Endodermal cell (in vitro differentiated cells): Measurements from ENCODE around the gene ZNF486. TPM values are rescaled to one million over a fixed set of nuclear protein-coding genes. Genes with fewer than 3 reads are reported as not detected.

Source experiments
- DNase-seq: peaks from one replicate; pipeline ENCODE4 v3.0.0-alpha.2; 2017
- H3K27ac ChIP-seq: 2 replicates; pipeline ENCODE4 v1.5.1; 2013; ENCODE audit warnings: mild to moderate bottlenecking, low read depth, low read length, moderate library complexity
- H3K27me3 ChIP-seq: 2 replicates; pipeline ENCODE4 v1.6.1; 2013; ENCODE audit warnings: mild to moderate bottlenecking, low read length, moderate library complexity; ENCODE audit not compliant: insufficient read depth, control insufficient read depth, poor library complexity, severe bottlenecking
- H3K36me3 ChIP-seq: 2 replicates; pipeline ENCODE4 v1.7.0; 2013; ENCODE audit warnings: mild to moderate bottlenecking, low read length, moderate library complexity; ENCODE audit not compliant: control insufficient read depth, insufficient read depth
- H3K4me1 ChIP-seq: one replicate; pipeline ENCODE4 v1.7.0; 2013; ENCODE audit warnings: low read length; ENCODE audit not compliant: control insufficient read depth, insufficient read depth
- H3K4me3 ChIP-seq: 2 replicates; pipeline ENCODE4 v1.5.1; 2013; ENCODE audit warnings: mild to moderate bottlenecking, low read length, moderate library complexity
- H3K9ac ChIP-seq: 2 replicates; pipeline ENCODE4 v1.6.1; 2013; ENCODE audit warnings: mild to moderate bottlenecking, low read length, moderate library complexity; ENCODE audit not compliant: poor library complexity, severe bottlenecking; ENCODE audit errors: extremely low read depth
- H3K9me3 ChIP-seq: 2 replicates; pipeline ENCODE4 v1.6.1; 2013; ENCODE audit warnings: mild to moderate bottlenecking, low read length, moderate library complexity; ENCODE audit not compliant: control insufficient read depth
- H3K27ac Mint-ChIP-seq: 2 replicates; pipeline ENCODE4 v1.8.0; 2020; ENCODE audit warnings: mixed read lengths
- H3K27me3 Mint-ChIP-seq: 2 replicates; pipeline ENCODE4 v1.8.0; 2021; ENCODE audit warnings: mild to moderate bottlenecking, mixed read lengths; ENCODE audit not compliant: insufficient read depth
- H3K36me3 Mint-ChIP-seq: 2 replicates; pipeline ENCODE4 v1.8.0; 2020; ENCODE audit warnings: low read depth, mixed read lengths
- H3K4me1 Mint-ChIP-seq: 2 replicates; pipeline ENCODE4 v1.8.0; 2020; ENCODE audit warnings: mixed read lengths
- H3K4me3 Mint-ChIP-seq: 2 replicates; pipeline ENCODE4 v1.8.0; 2020; ENCODE audit warnings: mild to moderate bottlenecking, moderate library complexity, mixed read lengths
- H3K9me3 Mint-ChIP-seq: 2 replicates; pipeline ENCODE4 v1.8.0; 2020; ENCODE audit warnings: mild to moderate bottlenecking, mixed read lengths
- CTCF ChIP-seq: fragments of 200-600 bp; sonication (generic); conservative IDR thresholded peaks from 2 replicates; pipeline ENCODE4 v1.5.0; 2021; ENCODE audit warnings: antibody characterized with exemption, mild to moderate bottlenecking
- WGBS, 2 experiments: methylation state at CpG; one replicate each; pipeline versions ENCODE4 v1.1.5 to v1.1.7; 2013; ENCODE audit warnings: missing lambda C conversion rate in 2 of 2, mixed read lengths in 1 of 2; ENCODE audit not compliant: insufficient coverage in 1 of 2, insufficient read length in 1 of 2; 5-methylcytosine and 5-hydroxymethylcytosine counted together
- total RNA-seq, 2 donors: library from RNA; stranded (reverse); fragmentation: NEBNext Ultra II Directional in 1 of 2; extraction: Animal tissue kit (Norgen Biotek cat#: 25700) in 1 of 2; gene quantifications; 2 replicates in 1 of 2; 3 replicates in 1 of 2; pipeline ENCODE4 v1.2.1, GENCODE V29; 2021

ZNF486 gene
- total RNA-seq, 2 donors from 2014 or later, result 20.4 to 27.6 TPM

GRCh38 chr19:20162821-20163220 is 4.2 kb upstream of the ZNF486 start:
- Mint-ChIP-seq H3K27me3 (peaks cover 2% of the 10 kb centered on the region), H3K4me3 (no peak overlapping the region), H3K4me1 (peaks cover 42% of the 10 kb centered on the region), H3K36me3 (peaks cover 4% of the 10 kb centered on the region), H3K9me3 (peaks cover 5% of the 10 kb centered on the region), H3K27ac (no peak overlapping the region)
- H3K9ac ChIP-seq, result no peak overlapping the region
- no peak for TF ChIP-seq CTCF
- H3K4me1 ChIP-seq, result no peaks in the 10 kb centered on the region
- H3K27me3 ChIP-seq, result no peaks in the 10 kb centered on the region
- 94 to 96% methylated on average over 3 of the region's 3 CpGs for WGBS, 2 experiments
- H3K36me3 ChIP-seq, result no peaks in the 10 kb centered on the region
- no peak overlapping the region for H3K4me3 ChIP-seq
- no peak overlapping the region for H3K27ac ChIP-seq
- peaks cover 15% of the 10 kb centered on the region for H3K9me3 ChIP-seq
- no peak for DNase-seq

- Mint-ChIP-seq H3K9me3 (peaks cover 19% of the 10 kb centered on the region), H3K4me3 (no peak overlapping the region), H3K36me3 (peaks cover 15% of the 10 kb centered on the region), H3K27me3 (no peaks in the 10 kb centered on the region), H3K4me1 (peaks cover 30% of the 10 kb centered on the region), H3K27ac (no peak overlapping the region)
- 60 to 96% methylated on average over 1 of the region's 1 CpG for WGBS, 2 experiments
- no peak for TF ChIP-seq CTCF
- Histone ChIP-seq H3K27me3 (no peaks in the 10 kb centered on the region), H3K9me3 (peaks cover 31% of the 10 kb centered on the region), H3K4me1 (no peaks in the 10 kb centered on the region), H3K9ac (no peak overlapping the region), H3K4me3 (no peak overlapping the region), H3K27ac (no peak overlapping the region), H3K36me3 (peaks cover 10% of the 10 kb centered on the region)
- DNase-seq, result no peak
Measured at GRCh38 chr19:20164456-20164855, 2.6 kb upstream of the ZNF486 start.

GRCh38 chr19:20165971-20166592 is 932 bp upstream of the ZNF486 start:
- Mint-ChIP-seq H3K9me3 (peaks cover 21% of the 10 kb centered on the region), H3K36me3 (peaks cover 29% of the 10 kb centered on the region), H3K4me3 (no peak overlapping the region), H3K4me1 (peaks cover 25% of the 10 kb centered on the region), H3K27me3 (no peaks in the 10 kb centered on the region), H3K27ac (no peak overlapping the region)
- Histone ChIP-seq H3K9me3 (peaks cover 44% of the 10 kb centered on the region), H3K36me3 (peaks cover 23% of the 10 kb centered on the region), H3K4me1 (no peaks in the 10 kb centered on the region), H3K9ac (no peak overlapping the region), H3K27me3 (no peaks in the 10 kb centered on the region), H3K27ac (no peak overlapping the region), H3K4me3 (no peak overlapping the region)
- DNase-seq, result no peak
- no peak for TF ChIP-seq CTCF
- 89 to 97% methylated on average over 4 to 6 of the region's 7 CpGs for WGBS, 2 experiments
